Measurements from ENCODE around the gene VAV3. TPM values are rescaled to one million over a fixed set of nuclear protein-coding genes. Genes with fewer than 3 reads are reported as not detected.

VAV3 gene
- total and polyA plus RNA-seq, 2 of the 8 experiments (the other 6 are each of a cell fraction or from before 2014, with no cell fraction given): 2.9 to 7.9 TPM

- TF ChIP-seq NANOG (IDR thresholded peaks at IDR 0.05; ENCODE audit: insufficient read depth, low read depth, low read length, poor library complexity, severe bottlenecking) (no peak), RAD21 (IDR thresholded peaks at IDR 0.05 in 1 of 2, conservative IDR thresholded peaks at IDR 0.05 in 1 of 2; ENCODE audit: low read depth in 2 of 2, low read length in 2 of 2) (no peak), BCL11A (IDR thresholded peaks at IDR 0.05; ENCODE audit: low read depth in 2 of 2, low read length in 2 of 2) (no peak), SIX5 (IDR thresholded peaks at IDR 0.05; ENCODE audit: low read depth, low read length) (no peak), EP300 (IDR thresholded peaks at IDR 0.05; ENCODE audit: borderline replicate concordance in 1 of 2, low read depth in 2 of 2, low read length in 2 of 2) (no peak)
Measured at GRCh38 chr1:107789817-107790524, 175.0 kb downstream of the VAV3 start (continued).
